HG02678 (cell line): Measurements from ENCODE around the gene FHIT.

Experiments used
- ATAC-seq: cut with Tn5 transposase; IDR thresholded peaks from one replicate; pipeline ENCODE4 v1.9.1; 2021; ENCODE audit warnings: mild to moderate bottlenecking, moderate library complexity; ENCODE audit not compliant: unreplicated experiment

The FHIT gene

DNA sequence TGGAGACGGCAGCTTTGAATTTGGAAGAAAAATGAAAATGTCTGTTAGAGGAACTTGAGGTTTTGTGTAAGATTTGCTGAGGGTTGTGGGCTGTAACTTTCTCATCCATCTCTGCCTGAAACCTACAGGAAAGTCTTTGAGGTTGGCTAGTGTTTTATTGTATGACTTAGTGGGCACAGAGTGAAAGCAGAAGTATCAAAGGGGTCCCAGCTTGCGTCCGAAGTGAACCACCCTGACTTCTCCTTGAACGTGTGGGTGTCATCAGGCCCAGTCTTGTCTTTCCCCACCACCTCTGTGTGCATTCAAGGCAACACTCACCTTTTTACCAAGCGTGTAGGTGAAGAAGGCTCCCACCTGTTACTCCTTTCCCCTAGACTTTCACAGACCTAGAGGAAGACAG is 1519.3 kb downstream of the FHIT start:
- ATAC-seq = no peak

DNA sequence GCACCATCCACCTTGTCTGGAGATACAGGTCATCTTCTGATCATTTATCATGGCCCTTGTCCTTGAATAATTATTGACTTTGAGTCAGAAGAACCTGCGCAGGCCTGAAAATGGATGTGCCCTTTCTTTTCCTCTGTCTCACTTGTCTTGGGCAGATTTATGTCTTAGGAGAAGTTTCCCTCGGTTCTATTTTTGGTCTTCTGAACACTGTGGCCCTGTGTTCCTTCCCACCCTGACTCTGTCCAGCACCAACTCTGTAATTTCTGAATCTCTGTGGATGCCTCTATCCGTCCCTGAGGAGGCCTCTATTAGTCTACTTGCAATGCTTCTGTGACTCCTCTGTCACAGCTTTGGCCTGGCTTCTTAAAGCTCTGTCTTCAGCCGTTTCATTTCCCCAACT is 1520.7 kb downstream of the FHIT start:
- no peak for ATAC-seq

DNA sequence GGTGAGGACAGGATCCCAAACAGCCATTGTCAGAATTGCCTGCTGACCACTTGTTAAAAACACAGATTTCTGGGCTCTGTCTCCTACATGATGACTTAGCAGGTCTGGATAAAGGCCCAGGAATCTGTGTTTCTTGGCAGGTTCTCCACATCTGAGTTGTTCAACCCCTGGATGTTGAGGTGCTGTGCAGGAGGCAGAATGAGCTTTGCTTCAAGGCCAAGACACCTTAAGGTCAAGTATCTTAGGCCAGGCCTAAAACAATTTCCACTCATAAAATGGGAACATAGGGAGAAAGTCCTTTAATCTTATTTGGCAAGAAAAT is 1522.7 kb downstream of the FHIT start:
- ATAC-seq = no peak

DNA sequence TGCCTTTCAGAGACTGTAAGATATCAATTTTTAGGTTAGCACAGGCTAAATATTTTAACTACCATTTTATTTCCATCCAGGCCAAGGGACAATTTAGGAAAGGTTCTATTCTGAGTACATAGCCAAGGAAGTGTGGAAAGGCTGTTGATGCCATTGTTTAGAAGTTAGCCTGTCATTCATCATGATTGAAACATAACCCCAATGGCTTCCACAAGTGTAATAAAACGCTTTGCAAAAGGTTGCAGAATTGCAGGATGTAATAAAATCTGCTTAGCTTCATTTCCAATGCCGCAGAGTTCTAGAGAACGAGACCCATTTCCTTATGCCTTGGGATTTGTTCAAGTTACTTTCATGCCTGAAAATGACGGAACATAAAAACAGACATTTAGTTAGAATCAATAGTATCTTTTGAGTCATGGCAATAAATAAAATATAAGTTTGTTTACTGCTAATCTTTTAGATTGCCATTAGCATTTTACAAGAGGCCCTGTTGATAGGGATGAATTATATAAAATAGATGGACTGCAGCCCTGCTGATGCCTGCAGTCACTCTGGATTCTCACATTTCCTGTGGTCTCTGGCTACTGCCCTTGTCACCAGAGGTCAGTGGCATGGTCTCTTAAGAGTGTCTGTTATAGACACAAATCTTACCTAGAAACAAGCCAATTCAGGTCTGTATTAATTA is 1523.2 kb downstream of the FHIT start:
- no peak for ATAC-seq

DNA sequence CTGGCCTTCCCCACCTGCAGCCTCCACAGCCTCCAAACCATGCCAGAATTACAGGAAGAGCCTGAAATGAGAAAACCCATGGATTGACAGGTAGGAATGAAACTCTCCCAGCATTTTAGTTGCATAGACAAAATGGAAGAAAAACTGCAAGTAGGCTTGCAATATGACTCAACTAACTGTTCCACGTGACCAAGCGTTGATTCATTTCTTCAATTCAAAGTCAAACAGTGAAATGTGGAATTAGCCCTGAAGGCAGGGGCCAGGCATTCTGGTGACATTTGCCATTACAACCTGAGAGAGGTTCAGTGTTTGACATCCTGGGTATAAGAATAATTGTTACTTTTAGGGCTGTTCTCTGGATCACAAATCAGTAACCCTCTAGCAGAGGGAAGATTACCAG is 1525.0 kb downstream of the FHIT start:
- no peak for ATAC-seq

DNA sequence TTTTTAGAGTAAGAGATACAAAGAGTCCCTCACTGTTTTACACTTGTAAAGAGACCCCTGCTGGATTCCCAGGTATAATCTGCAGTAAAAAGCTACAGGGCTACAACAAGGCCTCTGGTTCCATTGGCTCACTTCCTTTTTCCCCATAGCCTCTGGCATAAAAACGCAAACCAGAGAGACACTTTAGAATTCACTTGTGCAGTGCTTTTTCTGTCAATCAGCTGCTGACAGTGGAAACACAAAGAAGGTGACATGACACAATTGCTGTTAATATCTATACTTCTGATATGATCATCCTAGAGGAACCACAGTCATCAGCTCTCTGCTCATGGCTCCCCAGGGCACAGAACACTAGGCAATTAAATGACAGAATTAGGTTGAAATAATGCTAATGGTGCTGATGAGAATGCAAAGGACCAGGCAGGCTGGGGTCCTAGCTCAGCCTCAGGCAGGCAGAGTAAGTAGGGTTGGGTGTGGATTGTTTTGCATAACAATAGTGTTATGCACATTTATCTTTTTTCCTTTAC is 1533.5 kb downstream of the FHIT start:
- no peak for ATAC-seq

DNA sequence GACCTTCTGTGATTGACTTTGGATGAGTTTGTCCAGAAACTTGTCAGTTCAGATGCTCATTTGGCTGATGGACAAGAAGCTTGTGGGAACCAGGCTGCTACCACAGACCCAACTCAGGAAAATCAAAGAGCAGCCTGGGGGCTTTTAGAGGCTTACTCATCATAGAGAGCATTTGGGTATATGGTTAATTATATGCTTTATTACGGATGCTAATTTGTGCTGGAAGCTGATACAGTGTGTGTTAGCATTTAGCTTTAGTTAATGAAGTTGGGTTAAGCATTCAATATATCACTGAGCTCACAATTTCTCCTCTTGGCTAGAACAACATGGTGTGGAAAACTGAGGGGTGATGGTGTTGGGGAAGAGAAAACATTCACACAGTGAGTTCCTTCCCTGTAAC is 1537.2 kb downstream of the FHIT start:
- no peak for ATAC-seq

DNA sequence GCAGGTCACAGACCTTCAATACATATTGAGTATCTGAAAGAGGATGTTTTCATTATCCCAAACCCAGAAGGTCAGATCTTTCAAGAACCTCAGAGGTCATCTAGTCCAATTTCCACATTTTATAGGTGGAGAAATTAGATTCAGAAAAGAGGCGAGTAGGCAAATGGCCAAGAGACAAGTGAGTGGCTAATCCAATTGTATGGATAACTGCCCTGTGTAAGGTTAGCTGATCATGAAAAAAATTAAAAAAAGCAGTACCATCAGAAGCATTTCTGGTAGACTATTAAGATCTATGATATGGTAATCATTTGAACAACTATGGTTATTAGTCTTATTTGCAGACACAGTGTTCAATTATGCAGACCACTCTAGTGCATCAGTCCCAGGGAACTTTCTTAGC is 1540.7 kb downstream of the FHIT start:
- ATAC-seq = no peak

DNA sequence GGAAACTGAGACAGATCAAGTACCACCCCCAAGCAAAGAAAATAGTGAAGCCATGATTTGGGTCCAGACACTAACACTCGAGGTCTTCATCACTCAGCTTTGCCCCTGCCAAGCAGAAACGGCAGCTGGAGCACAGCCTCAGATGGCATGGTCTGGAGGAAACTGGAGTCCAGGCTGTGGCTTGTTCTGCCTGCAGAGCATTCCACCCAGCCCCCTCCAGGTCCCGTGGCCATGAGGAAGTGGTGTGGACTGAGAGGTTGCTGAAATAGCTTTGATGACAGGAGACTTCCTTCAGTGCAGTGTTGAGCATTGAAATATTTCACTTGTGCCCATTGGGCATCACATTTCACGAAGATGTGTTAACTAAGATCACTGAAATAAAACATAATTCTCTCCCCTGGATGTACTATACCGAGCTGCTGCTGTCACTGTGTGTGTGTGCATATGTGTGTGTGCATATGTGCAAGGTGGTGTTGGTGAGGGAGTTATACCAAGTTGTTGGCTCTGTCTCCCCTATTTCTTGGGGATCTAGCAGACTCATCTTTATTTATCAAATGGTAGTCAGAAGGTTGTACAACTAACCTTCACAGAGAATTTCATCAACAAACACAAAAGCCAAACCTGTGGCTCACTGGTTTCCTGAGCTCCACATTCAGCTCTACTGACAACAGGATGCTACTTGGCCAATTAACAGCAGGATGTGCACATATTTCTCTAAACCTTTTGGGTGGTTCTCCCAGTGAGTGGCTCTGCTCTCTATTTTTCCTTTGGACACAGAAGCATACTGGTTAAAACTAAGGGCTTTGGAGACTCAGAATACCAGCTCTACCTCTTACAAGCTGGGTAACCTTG is 1541.3 kb downstream of the FHIT start:
- ATAC-seq = no peak

DNA sequence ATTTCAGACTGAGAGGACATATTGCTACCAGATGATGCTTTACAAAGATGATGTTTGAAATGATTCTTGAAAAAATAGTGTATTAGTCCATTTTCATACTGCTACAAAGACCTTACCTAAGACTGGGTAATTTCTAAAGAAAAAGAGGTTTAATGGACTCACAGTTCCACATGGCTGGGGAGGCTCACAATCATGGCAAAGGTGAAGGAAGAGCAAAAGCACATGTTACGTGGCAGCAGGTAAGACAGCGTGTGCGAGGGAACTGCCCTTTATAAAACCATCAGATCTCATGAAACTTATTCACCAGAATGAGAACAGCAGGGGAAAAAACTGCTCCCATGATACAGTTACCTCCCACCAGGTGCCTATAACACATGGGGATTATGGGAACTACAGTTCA is 1543.0 kb downstream of the FHIT start:
- ATAC-seq = no peak

DNA sequence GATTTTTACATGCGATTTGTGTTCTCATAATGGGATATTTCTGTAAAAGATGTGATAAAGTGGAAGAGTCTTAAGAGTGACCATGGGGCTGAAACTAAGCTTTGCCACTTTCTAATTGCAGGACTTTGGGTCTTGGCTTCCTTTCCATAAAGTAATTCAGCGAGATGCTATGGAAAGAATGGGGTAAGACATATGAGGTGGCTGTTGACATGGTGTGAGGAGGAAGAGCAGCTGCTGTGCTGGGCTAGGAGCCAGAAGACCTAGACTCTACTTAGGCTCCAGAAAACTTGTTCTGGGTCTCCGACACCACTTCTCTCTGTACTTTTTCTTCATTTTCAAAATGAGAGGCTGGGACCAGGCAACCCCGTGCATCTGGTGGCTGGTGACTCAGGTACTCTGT is 1547.0 kb downstream of the FHIT start:
- no peak for ATAC-seq

DNA sequence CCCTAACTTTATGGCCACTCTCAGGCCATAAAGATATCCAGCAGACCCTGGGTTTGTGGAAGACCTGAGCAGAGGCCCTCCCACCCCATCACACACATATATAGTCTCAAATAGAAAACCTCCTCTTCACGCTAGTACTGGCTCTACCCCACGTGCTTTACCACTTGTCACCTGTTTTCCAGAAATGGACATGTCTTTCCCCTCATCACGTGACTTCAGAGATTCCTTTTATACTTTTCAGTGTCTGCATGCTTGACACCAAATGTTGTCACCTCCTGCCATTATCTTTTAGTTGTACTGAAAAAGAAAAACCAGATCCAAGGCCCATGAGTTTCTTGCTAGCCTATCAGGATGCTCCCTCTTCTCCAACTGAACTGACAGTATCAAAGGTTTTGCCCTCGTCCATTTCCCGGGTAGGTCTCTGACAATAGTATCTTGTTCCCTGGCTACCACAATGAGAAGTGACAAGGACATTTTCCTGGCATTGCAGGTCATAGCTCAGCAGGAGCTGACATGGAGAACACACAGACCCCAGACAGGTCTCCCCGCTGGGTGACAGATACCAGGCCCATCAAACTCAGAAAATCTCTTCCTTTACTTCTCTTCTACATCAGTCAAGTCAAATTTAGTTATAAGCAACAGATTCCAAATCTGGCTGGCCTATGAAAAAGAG is 1551.5 kb downstream of the FHIT start:
- ATAC-seq = no peak
